Neural cell (in vitro differentiated cells): ENCODE results near the gene PPP1R11. TPM values are rescaled to one million over a fixed set of nuclear protein-coding genes. Genes with fewer than 3 reads are reported as not detected.

ENCODE experiments used
- H2AFZ ChIP-seq: fragments of 200-600, 300-800 bp; sonication (generic), shearing (Covaris generic); 2 replicates; pipeline ENCODE4 v1.6.0; 2014; ENCODE audit warnings: low read depth, mild to moderate bottlenecking, antibody characterized with exemption, low read length, moderate library complexity
- H3F3A ChIP-seq: fragments of 200-600 bp; shearing (Covaris generic); 2 replicates; pipeline ENCODE4 v1.6.1; 2016; ENCODE audit warnings: mild to moderate bottlenecking, moderate library complexity, mixed read lengths, antibody characterized with exemption, low read length; ENCODE audit not compliant: insufficient read depth, poor library complexity, severe bottlenecking
- H3K27ac ChIP-seq: fragments of 200-600, 300-800 bp; sonication (generic), shearing (Covaris generic); 2 replicates; pipeline ENCODE4 v1.5.1; 2014; ENCODE audit warnings: mild to moderate bottlenecking, low read length, moderate library complexity
- H3K27me3 ChIP-seq: fragments of 300-800, 200-600 bp; sonication (generic), shearing (Covaris generic); 2 replicates; pipeline ENCODE4 v1.6.0; 2014; ENCODE audit warnings: mild to moderate bottlenecking, low read depth, low read length, moderate library complexity; ENCODE audit not compliant: insufficient read depth
- H3K36me3 ChIP-seq: fragments of 300-800, 200-600 bp; sonication (generic), shearing (Covaris generic); 2 replicates; pipeline ENCODE4 v1.5.1; 2014; ENCODE audit warnings: mild to moderate bottlenecking, antibody characterized with exemption, low read length, moderate library complexity; ENCODE audit not compliant: insufficient read depth
- H3K4me2 ChIP-seq: fragments of 300-800, 200-600 bp; sonication (generic), shearing (Covaris generic); 2 replicates; pipeline ENCODE4 v1.6.0; 2014; ENCODE audit warnings: mild to moderate bottlenecking, low read length
- H3K4me3 ChIP-seq: fragments of 300-800, 200-600 bp; sonication (generic), shearing (Covaris generic); 2 replicates; pipeline ENCODE4 v1.5.1; 2014; ENCODE audit warnings: mild to moderate bottlenecking, low read length, moderate library complexity
- H3K79me2 ChIP-seq: fragments of 200-600 bp; shearing (Covaris generic); replicated peaks from 2 replicates; pipeline ENCODE4 v1.6.0; 2014; ENCODE audit warnings: mild to moderate bottlenecking, low read length, moderate library complexity; ENCODE audit not compliant: insufficient read depth
- H3K9ac ChIP-seq: fragments of 300-800, 200-600 bp; sonication (generic), shearing (Covaris generic); 2 replicates; pipeline ENCODE4 v1.6.1; 2016; ENCODE audit warnings: mild to moderate bottlenecking, low read length, mixed read lengths
- H3K9me2 ChIP-seq: fragments of 200-600 bp; shearing (Covaris generic); 2 replicates; pipeline ENCODE4 v1.6.1; 2016; ENCODE audit warnings: mild to moderate bottlenecking, low read length, mixed read lengths; ENCODE audit not compliant: insufficient read depth
- H3K9me3 ChIP-seq: fragments of 200-600, 300-800 bp; sonication (generic), shearing (Covaris generic); 2 replicates; pipeline ENCODE4 v1.6.1; 2016; ENCODE audit warnings: mild to moderate bottlenecking, mixed run types, low read length, moderate library complexity, mixed read lengths
- H4K20me1 ChIP-seq: fragments of 200-600 bp; shearing (Covaris generic); 2 replicates; pipeline ENCODE4 v1.6.1; 2016; ENCODE audit warnings: mild to moderate bottlenecking, mixed run types; ENCODE audit not compliant: insufficient read depth
- CTCF ChIP-seq: fragments of 450-650 bp; IDR thresholded peaks from 2 replicates; pipeline ENCODE4 v1.5.1; 2014; ENCODE audit warnings: antibody characterized with exemption, mild to moderate bottlenecking, moderate library complexity; ENCODE audit not compliant: poor library complexity, severe bottlenecking
- EP300 ChIP-seq: fragments of 450-650 bp; conservative IDR thresholded peaks from 2 replicates; pipeline ENCODE4 v1.6.1; 2014; ENCODE audit warnings: antibody characterized with exemption, mild to moderate bottlenecking, moderate library complexity; ENCODE audit not compliant: poor library complexity, severe bottlenecking
- EZH2 ChIP-seq: fragments of 200-600, 300-800 bp; shearing (Covaris generic), sonication (generic); IDR thresholded peaks from 2 replicates; pipeline ENCODE4 v1.6.1; 2014; ENCODE audit warnings: antibody characterized with exemption, low read length, borderline replicate concordance, mild to moderate bottlenecking; ENCODE audit not compliant: insufficient read depth, poor library complexity, severe bottlenecking
- MXI1 ChIP-seq: fragments of 450-650 bp; conservative IDR thresholded peaks from 2 replicates; pipeline ENCODE4 v1.6.1; 2014; ENCODE audit warnings: antibody characterized with exemption, mild to moderate bottlenecking; ENCODE audit not compliant: poor library complexity, severe bottlenecking
- POLR2AphosphoS5 ChIP-seq: IDR thresholded peaks from 2 replicates; pipeline ENCODE4 v1.6.1; 2012
- RAD21 ChIP-seq: fragments of 450-650 bp; conservative IDR thresholded peaks from 2 replicates; pipeline ENCODE4 v1.6.1; 2014; ENCODE audit warnings: antibody characterized with exemption, mild to moderate bottlenecking, moderate library complexity
- REST ChIP-seq: IDR thresholded peaks from 2 replicates; pipeline ENCODE4 v1.6.1; 2012; ENCODE audit warnings: borderline replicate concordance
- SMC3 ChIP-seq: fragments of 450-650 bp; conservative IDR thresholded peaks from 2 replicates; pipeline ENCODE4 v1.6.1; 2014; ENCODE audit warnings: antibody characterized with exemption, mild to moderate bottlenecking, moderate library complexity; ENCODE audit not compliant: poor library complexity
- TAF1 ChIP-seq: IDR thresholded peaks from 2 replicates; pipeline ENCODE4 v1.6.1; 2012; ENCODE audit warnings: low read depth
- polyA plus RNA-seq: library from polyadenylated mRNA; depleted of rRNA; stranded (reverse); fragments of >200 nt; gene quantifications from 2 replicates; pipeline ENCODE4 v1.2.3, GENCODE V29; 2014

The PPP1R11 gene
- polyA plus RNA-seq, 1 donor from 2014 or later, result 39.7 TPM

GRCh38 chr6:30071858-30072257 is 4.9 kb downstream of the PPP1R11 start:
- H3K36me3 ChIP-seq, result no peaks in the 10 kb centered on the region
- no peak for TF ChIP-seq SMC3
- TF ChIP-seq MXI1, result no peak
- no peak for TF ChIP-seq POLR2AphosphoS5
- no peak for TF ChIP-seq RAD21
- no peak overlapping the region for H3K4me3 ChIP-seq
- no peaks in the 10 kb centered on the region for H3F3A ChIP-seq
- H3K27me3 ChIP-seq, result peaks cover 63% of the 10 kb centered on the region
- H4K20me1 ChIP-seq, result no peaks in the 10 kb centered on the region
- peaks cover 14% of the 10 kb centered on the region for H3K79me2 ChIP-seq
- no peak overlapping the region for H3K27ac ChIP-seq
- H3K9ac ChIP-seq, result no peak overlapping the region
- H2AFZ ChIP-seq, result no peak overlapping the region
- H3K9me3 ChIP-seq, result no peaks in the 10 kb centered on the region
- no peaks in the 10 kb centered on the region for H3K9me2 ChIP-seq
- H3K4me2 ChIP-seq, result no peak overlapping the region

GRCh38 chr6:30073489-30074235 is 6.7 kb downstream of the PPP1R11 start:
- Histone ChIP-seq H3K36me3 (no peaks in the 10 kb centered on the region), H3K4me2 (no peak overlapping the region), H4K20me1 (no peaks in the 10 kb centered on the region), H3K27ac (no peak overlapping the region), H3K9me2 (no peaks in the 10 kb centered on the region), H3K4me3 (no peak overlapping the region), H2AFZ (no peak overlapping the region), H3K9ac (no peak overlapping the region), H3K27me3 (peaks cover 79% of the 10 kb centered on the region), H3F3A (no peaks in the 10 kb centered on the region), H3K9me3 (no peaks in the 10 kb centered on the region), H3K79me2 (peaks cover under 1% of the 10 kb centered on the region)
- TF ChIP-seq EP300 (no peak), EZH2 (no peak), REST (no peak), POLR2AphosphoS5 (no peak), SMC3 (no peak), RAD21 (no peak), TAF1 (no peak), CTCF (no peak), MXI1 (no peak)
